ENCODE data around the gene SLC22A16.

GRCh38 chr6:110440026-110440425, 36.4 kb downstream of the SLC22A16 start:
- TF ChIP-seq CTCF (IDR thresholded peaks at IDR 0.05) (no peak), POLR2A (IDR thresholded peaks at IDR 0.05) (no peak)
